Activated CD8-positive, alpha-beta memory T cell treated with anti-CD3 and anti-CD28 coated beads for 48 hours (primary cell): ENCODE data around the gene GRID2IP.
A peak's percentile ranks its signal among the peaks of the same experiment; 100 is the strongest.
"Not testable (repeated sequence)": the region's sequence is repeated elsewhere in the genome, so short reads cannot be mapped to it uniquely, and the experiment has no call there.

ENCODE experiments used
- DNase-seq, 3 experiments: peaks; one replicate each; pipeline ENCODE4 v3.0.0-alpha.2; 2020; ENCODE audit warnings: low read depth in 2 of 3, low spot score in 2 of 3

Gene GRID2IP

GRCh38 chr7:6453734-6454133 is 97.5 kb downstream of the GRID2IP start:
- DNase-seq = no peak

GRCh38 chr7:6451224-6451705 is 100.0 kb downstream of the GRID2IP start:
- DNase-seq = no peak

DNA sequence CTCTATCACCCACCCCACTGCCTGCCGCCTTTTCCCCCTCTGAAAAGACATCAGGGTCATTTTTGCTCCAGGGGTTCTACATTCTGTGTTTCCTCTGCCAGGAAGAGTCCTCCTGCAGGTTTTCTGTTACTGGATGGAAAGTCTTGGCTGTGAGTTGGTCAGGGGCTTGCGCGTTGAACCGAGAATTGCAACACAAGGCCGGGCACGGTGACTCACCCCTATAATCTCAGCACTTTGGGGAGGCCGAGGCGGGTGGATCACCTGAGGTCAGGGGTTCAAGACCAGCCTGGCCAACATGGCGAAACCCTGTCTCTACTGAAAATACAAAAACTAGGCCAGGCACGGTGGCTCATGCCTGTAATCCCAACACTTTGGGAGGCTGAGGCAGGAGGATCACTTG is 100.7 kb downstream of the GRID2IP start:
- DNase-seq = not testable (repeated sequence)

- DNase-seq = not testable (repeated sequence)
Observed at GRCh38 chr7:6449884-6450283, 101.4 kb downstream of the GRID2IP start.

DNA sequence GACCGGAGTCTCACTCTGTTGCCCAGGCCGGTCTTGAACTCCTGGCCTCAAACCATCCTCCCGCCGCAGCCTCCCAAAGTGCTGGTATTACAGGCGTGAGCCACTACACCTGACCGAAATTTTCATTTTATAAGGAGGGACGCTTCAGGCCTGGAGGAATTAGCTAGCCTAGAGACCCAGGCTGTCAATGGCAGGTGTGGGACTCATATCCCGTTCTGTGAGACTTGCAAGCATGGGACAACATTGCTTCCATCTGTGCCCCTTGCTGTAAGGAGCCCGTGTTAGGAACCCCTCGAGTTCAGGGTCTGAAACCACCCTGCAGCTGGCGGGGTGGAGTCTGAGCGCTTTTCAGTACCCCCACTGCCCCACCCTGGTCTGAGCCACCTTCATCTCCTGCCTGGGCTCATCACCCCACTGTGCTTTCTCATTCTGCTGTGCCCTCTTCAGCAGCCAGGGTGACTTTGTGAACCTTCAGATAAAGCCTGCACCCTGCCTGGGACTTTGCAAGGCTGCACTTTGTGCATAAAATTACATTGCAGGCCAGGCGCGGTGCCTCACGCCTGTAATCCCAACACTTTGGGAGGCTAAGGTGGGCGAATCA is 102.2 kb downstream of the GRID2IP start:
- no peak for DNase-seq

DNA sequence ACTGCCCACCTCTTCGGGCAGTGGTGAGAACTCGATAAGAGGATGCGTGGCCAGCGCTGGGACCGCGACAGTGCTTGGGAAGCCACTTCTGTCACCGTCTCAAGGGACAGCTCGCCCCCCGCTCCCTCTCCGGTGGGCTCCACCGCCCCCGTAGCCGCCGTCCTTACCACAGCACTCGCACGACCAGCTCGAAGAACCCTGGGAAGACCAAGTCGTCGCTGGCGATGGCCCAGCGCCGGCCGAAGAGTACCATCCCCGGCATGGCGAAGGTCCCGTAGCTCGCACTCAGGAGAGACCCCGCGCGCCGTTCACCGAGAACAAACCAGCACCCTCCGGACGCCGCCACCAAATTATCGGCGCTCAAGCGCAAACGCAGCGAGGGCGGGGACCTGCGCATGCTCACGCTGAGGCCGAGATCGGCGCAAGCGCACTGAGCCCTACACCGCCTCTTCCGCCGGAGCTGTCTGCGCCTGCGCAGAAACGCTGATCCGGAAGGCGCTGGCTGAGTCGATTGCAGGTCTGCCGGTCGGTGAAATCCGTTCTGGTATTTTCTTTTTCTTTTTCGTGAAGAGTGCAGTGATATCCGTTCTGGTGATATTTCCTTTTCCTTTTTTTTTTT is 103.6 kb downstream of the GRID2IP start, which contains the start of gene DAGLB:
Gene DAGLB, minus strand, starts transcription at position 374 of the 619 bp plus-strand sequence. Its CDS starts 112 bp downstream, at position 262.
- peak; percentile 92 to 95 (median 92) for DNase-seq
